Liver (tissue), 9 donors: Measurements from ENCODE around the gene MYOC. TPM values are rescaled to one million over a fixed set of nuclear protein-coding genes. Genes with fewer than 3 reads are reported as not detected.

Experiments used
- DNase-seq: peaks from one replicate; pipeline ENCODE4 v3.0.0-alpha.2; 2017; ENCODE audit warnings: low spot score
- H3K27ac ChIP-seq, 2 donors: one replicate each; pipeline ENCODE4 v1.7.0; 2013; ENCODE audit warnings: inconsistent platforms in 2 of 2, low read length in 2 of 2, control low read depth in 1 of 2, low read depth in 1 of 2, mild to moderate bottlenecking in 1 of 2
- H3K27me3 ChIP-seq, 4 donors: one replicate each; pipeline versions ENCODE4 v1.6.1 to v1.7.0; 2013; ENCODE audit warnings: low read length in 3 of 4, inconsistent platforms in 1 of 4, mild to moderate bottlenecking in 1 of 4, moderate library complexity in 1 of 4; ENCODE audit not compliant: control insufficient read depth in 4 of 4, insufficient read depth in 4 of 4
- H3K36me3 ChIP-seq, 4 donors: one replicate each; pipeline versions ENCODE4 v1.6.1 to v1.7.0; 2013; ENCODE audit warnings: low read length in 3 of 4, mild to moderate bottlenecking in 3 of 4, low read depth in 1 of 4, moderate library complexity in 1 of 4; ENCODE audit not compliant: control insufficient read depth in 4 of 4, insufficient read depth in 3 of 4
- H3K4me1 ChIP-seq, 4 donors: one replicate each; pipeline versions ENCODE4 v1.6.1 to v1.7.0; 2013; ENCODE audit warnings: low read length in 3 of 4, mild to moderate bottlenecking in 3 of 4, moderate library complexity in 1 of 4; ENCODE audit not compliant: control insufficient read depth in 4 of 4, insufficient read depth in 4 of 4
- H3K4me3 ChIP-seq, 3 donors: one replicate each; pipeline versions ENCODE4 v1.6.1 to v1.7.0; 2013; ENCODE audit warnings: low read length in 3 of 3, control low read depth in 1 of 3, low read depth in 1 of 3, mild to moderate bottlenecking in 1 of 3
- H3K9ac ChIP-seq, 2 donors: one replicate each; pipeline ENCODE4 v1.7.0; 2013; ENCODE audit warnings: low read length in 2 of 2, mild to moderate bottlenecking in 2 of 2, moderate library complexity in 2 of 2, control low read depth in 1 of 2, low read depth in 1 of 2
- H3K9me3 ChIP-seq, 4 donors: one replicate each; pipeline versions ENCODE4 v1.6.1 to v1.7.0; 2013; ENCODE audit warnings: low read length in 3 of 4; ENCODE audit not compliant: control insufficient read depth in 4 of 4
- CTCF ChIP-seq: fragments of 150-350 bp; IDR thresholded peaks from 2 replicates; pipeline ENCODE4 v1.5.1; 2017; ENCODE audit warnings: improper control_type of control experiment, low read depth, low read length; ENCODE audit not compliant: missing input control
- EGR1 ChIP-seq, 2 donors: IDR thresholded peaks; 2 replicates each; pipeline ENCODE4 v1.6.1; 2016 to 2018; ENCODE audit warnings: antibody characterized with exemption in 2 of 2, low read depth in 2 of 2
- FOXA2 ChIP-seq: IDR thresholded peaks from 2 replicates; pipeline ENCODE4 v1.6.1; 2016; ENCODE audit warnings: antibody characterized with exemption
- JUND ChIP-seq, 2 donors: IDR thresholded peaks; 2 replicates each; pipeline ENCODE4 v1.6.1; 2016; ENCODE audit warnings: antibody characterized with exemption in 2 of 2
- MAX ChIP-seq: IDR thresholded peaks from 2 replicates; pipeline ENCODE4 v1.6.1; 2016; ENCODE audit warnings: antibody characterized with exemption
- NR2F2 ChIP-seq: IDR thresholded peaks from 2 replicates; pipeline ENCODE4 v1.6.1; 2016; ENCODE audit warnings: antibody characterized with exemption
- RAD21 ChIP-seq, 2 donors: IDR thresholded peaks; 2 replicates each; pipeline ENCODE4 v1.6.1; 2016; ENCODE audit warnings: antibody characterized with exemption in 2 of 2, mild to moderate bottlenecking in 2 of 2
- RXRA ChIP-seq, 2 donors: IDR thresholded peaks; 2 replicates each; pipeline ENCODE4 v1.6.1; 2017 to 2018; ENCODE audit warnings: antibody characterized with exemption in 2 of 2, mild to moderate bottlenecking in 1 of 2
- SP1 ChIP-seq: IDR thresholded peaks from 2 replicates; pipeline ENCODE4 v1.6.1; 2018; ENCODE audit warnings: antibody characterized with exemption, mild to moderate bottlenecking
- YY1 ChIP-seq: IDR thresholded peaks from 2 replicates; pipeline ENCODE4 v1.6.1; 2016; ENCODE audit warnings: antibody characterized with exemption, mild to moderate bottlenecking
- ZBTB33 ChIP-seq: IDR thresholded peaks from 2 replicates; pipeline ENCODE4 v1.6.1; 2016; ENCODE audit warnings: antibody characterized with exemption
- WGBS: extraction: QIAGEN DNeasy Blood & Tissue Kit; methylation state at CpG from one replicate; pipeline ENCODE4 v1.1.7; 2013; 5-methylcytosine and 5-hydroxymethylcytosine counted together
- polyA plus RNA-seq, 2 donors: library from polyadenylated mRNA; stranded (reverse) in 1 of 2; unstranded in 1 of 2; fragments of 200-250 nt in 1 of 2; fragments of >200 nt in 1 of 2; fragmentation: Nextera tagmentation in 1 of 2; extraction: Ambion mirVana in 1 of 2; gene quantifications; one replicate each; pipeline versions ENCODE4 v1.2.1 to v1.2.3, GENCODE V29; 2013 to 2015
- total RNA-seq, 2 donors: library from RNA; depleted of rRNA; stranded (reverse); fragments of >200 nt; gene quantifications; one replicate each; pipeline ENCODE4 v1.2.3, GENCODE V29; 2014
- donor health status: healthy.
- donor health status: healthy.
- donor health status: healthy.
- donor health status: healthy.
- donor health status: healthy.

MYOC gene
- total and polyA plus RNA-seq, 4 donors, result 0.17 to 0.18 TPM; not detected in 2

GRCh38 chr1:171654942-171655745 lies 2.7 kb upstream of the MYOC start:
- Histone ChIP-seq H3K4me1 (peaks cover 4 to 19% (median 15%) of the 10 kb centered on the region in 4 donors), H3K27me3 (no peaks in the 10 kb centered on the region), H3K27ac (peak overlapping the region; percentile 85 to 94), H3K9me3 (no peaks in the 10 kb centered on the region), H3K9ac (no peak overlapping the region), H3K4me3 (no peak overlapping the region), H3K36me3 (no peaks in the 10 kb centered on the region)
- TF ChIP-seq JUND (IDR thresholded peaks at IDR 0.05) (no peak), NR2F2 (peak; percentile 93), SP1 (peak; percentile 31), CTCF (peak; percentile 25), RAD21 (IDR thresholded peaks at IDR 0.05) (peak in 1 of 2 donors; percentile 51)
- peak; percentile 86 for DNase-seq
- WGBS, result 58% methylated on average over 24 of the region's 24 CpGs

GRCh38 chr1:171654201-171654941 lies 1.9 kb upstream of the MYOC start:
- TF ChIP-seq MAX (no peak), RAD21 (IDR thresholded peaks at IDR 0.05) (peak in 1 of 2 donors; percentile 21), RXRA (IDR thresholded peaks at IDR 0.05) (peak; percentile 82 to 83), NR2F2 (no peak), EGR1 (IDR thresholded peaks at IDR 0.05; ENCODE audit: low read depth in 2 of 2) (no peak), YY1 (peak; percentile 24), JUND (IDR thresholded peaks at IDR 0.05) (no peak), SP1 (peak; percentile 77), ZBTB33 (no peak), CTCF (no peak), FOXA2 (no peak)
- Histone ChIP-seq H3K27me3 (no peaks in the 10 kb centered on the region), H3K36me3 (no peaks in the 10 kb centered on the region), H3K27ac (peak overlapping the region; percentile 85 to 94), H3K4me1 (peaks cover 4 to 19% (median 15%) of the 10 kb centered on the region in 4 donors), H3K9me3 (no peaks in the 10 kb centered on the region), H3K9ac (peak overlapping the region in 1 of 2 donors; percentile 92), H3K4me3 (no peak overlapping the region)
- WGBS, result 29% methylated on average over 8 of the region's 8 CpGs
- no peak for DNase-seq
